HT1080 (cell line): Measurements from ENCODE around the gene INKA1. TPM values are rescaled to one million over a fixed set of nuclear protein-coding genes. Genes with fewer than 3 reads are reported as not detected.

ENCODE experiments used
- DNase-seq: peaks from one replicate; pipeline ENCODE4 v3.0.0-alpha.2; 2015; ENCODE audit warnings: low read depth
- total RNA-seq: library from RNA; depleted of rRNA; stranded (reverse); fragments of >200 nt; shearing (Covaris generic); gene quantifications from 2 replicates; pipeline ENCODE4 v1.2.3, GENCODE V29; 2014

Gene INKA1
- total RNA-seq, 1 experiment from 2014 or later = 5.1 TPM

GRCh38 chr3:49786357-49787181 lies 16.5 kb upstream of the INKA1 start, which contains the start of gene IP6K1:
TSS of gene IP6K1 (minus strand) at chr3:49786542. CDS start at chr3:49748040, 38,502 bp downstream.
- peak; percentile 100 for DNase-seq

- DNase-seq = no peak
Measured at GRCh38 chr3:49787182-49787464, 15.9 kb upstream of the INKA1 start.

DNA sequence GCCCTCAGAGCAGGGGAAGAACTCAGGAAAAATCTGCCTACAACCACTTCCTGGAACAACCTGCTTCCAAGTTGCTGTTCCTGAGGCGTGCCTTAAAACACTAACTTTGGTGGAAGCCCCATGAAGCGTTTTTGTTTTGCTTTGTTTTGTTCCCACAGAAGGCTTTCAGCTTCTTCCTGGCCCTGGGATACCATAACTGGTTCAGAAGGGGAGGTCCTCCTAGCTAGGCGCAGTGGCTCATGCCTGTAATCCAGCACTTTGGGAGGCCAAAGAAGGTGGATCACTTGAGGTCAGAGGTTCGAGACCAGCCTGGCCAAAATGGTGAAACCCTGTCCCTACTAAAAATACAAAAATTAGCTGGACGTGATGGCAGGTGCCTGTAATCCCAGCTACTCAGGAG lies 15.5 kb upstream of the INKA1 start:
- DNase-seq = no peak

DNA sequence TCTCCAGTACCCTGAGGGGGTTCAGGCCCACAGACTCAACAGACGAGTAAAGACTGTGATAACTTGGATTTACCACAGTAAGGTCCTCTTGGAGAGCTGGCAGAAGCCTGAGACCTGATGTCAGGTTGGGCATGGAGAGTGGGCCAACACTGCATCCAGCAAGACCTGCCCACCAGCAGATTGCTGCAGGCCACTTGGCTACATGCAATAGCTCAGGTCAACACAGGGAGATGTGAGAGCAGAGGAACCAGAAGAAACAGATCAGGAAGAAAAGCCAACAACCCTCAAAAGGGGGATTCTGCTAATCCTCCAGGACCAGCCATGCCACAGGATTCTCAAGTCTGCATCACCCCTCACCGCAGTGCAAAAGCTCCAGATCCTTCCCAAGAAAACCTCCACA lies 15.0 kb upstream of the INKA1 start:
- no peak for DNase-seq

DNA sequence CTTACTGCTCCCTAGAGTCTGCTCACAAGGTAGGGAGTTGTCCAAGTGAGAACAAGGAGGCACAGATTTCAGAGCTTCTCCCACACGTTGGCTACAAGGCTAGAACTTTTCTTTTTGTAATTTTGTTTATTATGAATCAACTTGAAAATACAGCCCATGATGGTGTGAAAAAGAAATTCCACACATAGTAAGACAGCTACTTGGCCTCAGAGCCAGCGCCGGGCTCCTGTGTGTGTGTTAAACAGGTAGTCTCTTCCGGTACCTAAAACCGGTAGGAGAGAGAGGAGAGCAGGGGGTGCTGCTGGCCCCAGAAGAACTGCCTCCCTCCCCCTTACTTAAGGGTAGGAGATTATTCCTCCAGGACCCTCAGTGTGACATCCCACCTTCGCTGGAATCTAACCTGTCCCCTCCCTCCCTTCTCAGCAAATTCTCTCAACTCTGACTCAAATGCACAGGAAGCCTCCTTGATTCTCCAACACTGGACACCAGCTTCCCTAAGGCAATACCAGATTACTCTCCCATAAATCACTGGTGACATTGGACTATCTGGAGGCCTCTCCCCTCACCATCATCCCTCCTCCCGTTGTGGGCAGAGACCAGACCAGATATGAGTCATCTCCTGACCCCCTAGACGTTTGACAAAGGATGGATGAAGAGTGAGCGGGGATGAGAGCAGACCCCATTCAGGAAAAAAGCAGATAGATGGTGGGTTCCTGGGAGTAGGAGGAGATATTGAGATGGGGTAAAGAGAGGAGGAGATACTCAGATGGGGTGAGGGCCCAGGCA lies 12.2 kb upstream of the INKA1 start:
- peak; percentile 47 for DNase-seq

- DNase-seq = no peak
Measured at GRCh38 chr3:49791571-49791970, 11.5 kb upstream of the INKA1 start.

GRCh38 chr3:49792371-49793150 lies 10.5 kb upstream of the INKA1 start:
- no peak for DNase-seq

DNA sequence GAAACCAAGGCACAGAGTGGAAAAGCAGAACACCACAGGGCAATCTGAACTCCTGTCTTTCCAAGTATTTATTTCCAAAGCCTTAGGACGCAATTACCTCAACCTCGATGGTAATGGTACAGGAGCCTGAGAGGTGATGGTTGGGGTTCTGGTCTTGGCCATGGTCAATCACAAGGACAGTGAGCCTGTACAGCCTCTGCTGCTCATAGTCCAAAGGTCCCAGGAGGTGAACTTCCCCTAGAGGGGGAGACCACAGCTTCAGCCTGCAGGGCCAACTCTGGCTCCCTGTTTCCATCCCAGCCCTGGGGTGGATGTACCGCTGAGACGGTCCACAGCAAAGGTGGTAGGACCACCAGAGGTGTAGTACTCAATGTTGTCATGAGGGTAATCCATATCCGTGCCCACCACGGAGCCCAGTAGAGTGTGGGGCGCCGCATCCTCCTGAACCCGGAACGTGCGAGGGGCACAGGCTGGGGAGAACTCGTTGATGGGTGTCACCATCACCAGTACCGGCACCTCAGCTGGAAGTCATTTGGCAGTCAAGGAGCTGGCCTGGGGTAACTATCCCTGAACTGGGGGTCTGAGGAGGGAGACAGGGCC lies 9.5 kb upstream of the INKA1 start:
- no peak for DNase-seq

DNA sequence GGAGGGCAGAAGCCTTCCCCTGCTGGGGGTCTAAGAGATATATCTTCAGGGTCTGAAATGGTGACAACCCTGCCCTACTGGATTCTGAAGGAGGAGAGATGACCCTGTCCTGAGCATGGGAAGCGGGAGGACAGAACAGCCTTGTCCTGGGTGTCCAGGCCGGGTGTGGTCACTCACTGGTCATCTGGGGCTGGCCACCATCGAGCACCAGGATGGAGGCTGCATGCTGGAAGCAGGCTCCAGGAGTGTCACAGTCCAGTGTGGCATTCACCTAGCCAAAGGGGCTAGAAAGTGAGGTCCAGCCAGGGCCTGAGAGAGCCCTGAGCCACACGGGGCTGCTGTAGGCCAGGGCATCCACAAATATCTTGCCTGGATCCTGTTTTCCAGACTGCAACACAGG lies 8.6 kb upstream of the INKA1 start:
- no peak for DNase-seq

- no peak for DNase-seq
Measured at GRCh38 chr3:49794926-49795905, 7.8 kb upstream of the INKA1 start.

DNA sequence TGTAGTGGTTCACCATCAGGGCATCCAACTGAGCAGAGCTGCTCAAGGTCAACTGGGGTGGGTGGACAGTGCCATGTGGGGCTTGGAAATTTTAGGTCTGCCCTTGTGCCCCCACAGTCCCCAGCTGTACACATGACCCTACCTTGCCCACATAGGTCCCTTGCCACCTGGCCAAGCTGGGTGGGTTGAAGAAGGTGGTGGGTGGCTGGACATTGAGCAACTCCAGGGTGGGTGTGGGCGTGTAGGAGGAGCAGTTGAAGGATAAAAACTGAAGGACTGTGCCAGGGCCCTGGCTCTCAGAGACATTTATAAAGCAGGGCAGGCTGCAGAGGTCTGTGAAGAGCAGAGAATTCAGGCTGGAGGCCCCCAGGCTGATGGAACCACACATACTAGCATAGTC lies 4.0 kb upstream of the INKA1 start:
- no peak for DNase-seq

GRCh38 chr3:49799761-49800160 lies 3.3 kb upstream of the INKA1 start, which contains the start of gene CDHR4:
TSS of gene CDHR4 (minus strand) at chr3:49799873. CDS start at chr3:49799812, 61 bp downstream.
- peak; percentile 59 for DNase-seq

- no peak for DNase-seq
Measured at GRCh38 chr3:49801160-49801559, 1.9 kb upstream of the INKA1 start.

DNA sequence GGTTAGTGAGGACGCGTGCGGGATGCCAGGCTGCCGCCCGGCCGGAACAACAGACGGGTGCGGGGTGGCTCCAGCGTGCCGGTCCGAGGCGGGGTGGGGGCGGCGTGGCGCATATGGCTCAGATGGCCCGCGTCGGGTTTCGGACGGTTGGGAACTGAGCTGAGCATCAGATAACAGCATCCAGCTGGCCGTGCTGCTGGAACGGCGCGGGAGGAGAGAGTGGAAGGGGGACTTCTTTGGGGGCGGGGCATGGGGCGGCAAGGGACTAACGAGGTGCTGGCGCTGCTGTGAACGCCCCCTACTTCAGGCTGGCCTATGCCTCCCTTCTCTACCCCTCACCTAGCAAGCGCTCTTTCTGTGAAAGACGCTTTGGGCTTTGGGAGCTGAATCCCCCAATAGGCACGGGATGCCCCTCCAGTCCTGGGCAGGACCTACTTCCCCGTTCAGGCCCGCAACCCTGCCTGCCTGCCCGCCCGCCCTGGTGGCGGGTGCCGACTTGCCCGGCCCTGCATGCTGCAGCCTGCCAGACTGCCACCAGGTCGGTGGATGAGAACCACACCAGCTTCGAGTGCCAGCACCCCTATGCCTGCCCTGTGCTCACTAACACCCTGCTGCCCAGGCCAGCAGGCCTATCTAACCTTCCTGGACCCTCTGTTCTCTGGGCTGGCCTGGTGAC lies 542 bp downstream of the INKA1 start:
- no peak for DNase-seq

GRCh38 chr3:49804141-49805041 lies 1.3 kb downstream of the INKA1 start:
- no peak for DNase-seq

- DNase-seq = no peak
Measured at GRCh38 chr3:49805367-49805782, 2.3 kb downstream of the INKA1 start.

DNA sequence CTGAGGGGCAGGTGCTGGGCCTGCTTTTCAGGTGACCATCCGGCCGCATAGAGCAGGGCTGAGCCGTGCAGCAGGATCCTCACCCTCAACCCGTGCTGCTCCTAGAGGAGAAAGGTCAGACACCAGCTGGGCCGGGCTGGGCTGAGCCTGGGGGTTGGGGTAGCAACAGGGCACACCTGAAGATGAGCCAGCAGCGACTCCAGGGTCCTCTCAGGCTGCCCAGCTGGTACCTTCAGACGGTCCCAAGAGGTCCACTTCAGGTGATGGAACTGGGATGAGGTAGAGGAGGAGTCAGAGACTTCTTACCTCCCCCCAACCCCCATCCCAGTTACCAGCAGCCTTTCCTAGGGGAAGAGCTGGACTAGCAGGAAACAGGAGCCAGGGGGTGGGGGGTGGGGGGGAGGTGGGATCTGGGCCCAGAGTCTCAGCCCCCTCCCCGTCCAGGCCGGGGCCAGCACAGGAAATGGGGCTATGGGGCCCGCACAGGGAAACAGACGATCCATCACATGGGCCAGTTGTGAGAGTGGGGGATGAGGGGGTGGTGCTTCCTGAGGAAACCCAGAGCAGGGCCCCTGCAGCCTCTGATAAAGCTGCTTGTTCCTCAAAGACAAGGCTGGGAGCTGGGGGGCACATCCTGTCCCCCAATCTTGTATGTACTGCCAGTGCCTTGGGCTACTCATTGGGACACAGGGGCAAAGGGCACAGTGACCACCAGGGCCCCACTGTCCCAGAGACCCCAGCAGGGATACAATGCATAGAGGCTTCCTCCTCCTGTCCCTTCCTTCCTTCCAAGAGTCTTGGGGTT lies 3.0 kb downstream of the INKA1 start:
- DNase-seq = no peak

GRCh38 chr3:49806850-49807249 lies 3.8 kb downstream of the INKA1 start:
- DNase-seq = no peak
